Lower leg skin (tissue), 3 donors: Measurements from ENCODE around the gene LEPROT.

Experiments
- CTCF ChIP-seq, 3 donors: fragments of 450-650 bp; IDR thresholded peaks; one replicate each; pipeline ENCODE4 v1.5.1; 2016; ENCODE audit warnings: antibody characterized with exemption in 3 of 3, mild to moderate bottlenecking in 3 of 3, moderate library complexity in 2 of 3
- POLR2A ChIP-seq, 2 donors: fragments of 450-650 bp; IDR thresholded peaks; one replicate each; pipeline ENCODE4 v1.6.1; 2016 to 2017; ENCODE audit warnings: antibody characterized with exemption in 2 of 2, mild to moderate bottlenecking in 1 of 2, moderate library complexity in 1 of 2

- TF ChIP-seq CTCF (IDR thresholded peaks at IDR 0.05) (no peak), POLR2A (IDR thresholded peaks at IDR 0.05) (no peak)
These were observed 2.7 kb upstream of the LEPROT start for GRCh38 chr1:65417729-65418128.
